Esophagus squamous epithelium (tissue), 4 donors: ENCODE data around the gene MBD6.

ENCODE experiments used
- CTCF ChIP-seq, 6 experiments: fragments of 450-650 bp in 4 of 6; fragments of 200-600 bp in 2 of 6; sonication (generic) in 2 of 6; IDR thresholded peaks; one replicate each; pipeline ENCODE4 v1.5.1; 2016 to 2019; ENCODE audit warnings: antibody characterized with exemption in 6 of 6, mild to moderate bottlenecking in 4 of 6, moderate library complexity in 4 of 6
- POLR2A ChIP-seq, 4 donors: fragments of 450-650 bp; IDR thresholded peaks; one replicate each; pipeline ENCODE4 v1.6.1; 2017; ENCODE audit warnings: antibody characterized with exemption in 4 of 4, mild to moderate bottlenecking in 4 of 4, moderate library complexity in 3 of 4

GRCh38 chr12:57535764-57536596, 13.4 kb downstream of the MBD6 start:
- TF ChIP-seq CTCF (IDR thresholded peaks at IDR 0.05) (no peak), POLR2A (IDR thresholded peaks at IDR 0.05) (no peak)
